Psoas muscle (tissue), 8 donors: Measurements from ENCODE around the gene GID8. TPM values are rescaled to one million over a fixed set of nuclear protein-coding genes. Genes with fewer than 3 reads are reported as not detected.

Experiments
- ATAC-seq, 4 donors: fragments of 200-7000 bp; cut with Tn5 transposase; one replicate each; pipeline ENCODE4 v1.9.1; 2020; ENCODE audit warnings: moderate library complexity in 3 of 4, mild to moderate bottlenecking in 2 of 4
- DNase-seq, 2 donors: peaks; one replicate each; pipeline ENCODE4 v3.0.0-alpha.2; 2020
- H3K27ac ChIP-seq: fragments of 200-600 bp; one replicate; pipeline ENCODE4 v1.8.0; 2022
- H3K27me3 ChIP-seq, 3 donors: fragments of 200-600 bp in 1 of 3; one replicate each; pipeline versions ENCODE4 v1.6.1 to v1.8.0; 2013 to 2022; ENCODE audit warnings: low read length in 2 of 3, mild to moderate bottlenecking in 2 of 3, moderate library complexity in 1 of 3; ENCODE audit not compliant: insufficient read depth in 3 of 3
- H3K36me3 ChIP-seq, 2 donors: fragments of 200-600 bp in 1 of 2; one replicate each; pipeline versions ENCODE4 v1.6.1 to v1.8.0; 2013 to 2022; ENCODE audit warnings: low read depth in 1 of 2, mild to moderate bottlenecking in 1 of 2, moderate library complexity in 1 of 2; ENCODE audit not compliant: insufficient read depth in 1 of 2
- H3K4me1 ChIP-seq: fragments of 200-600 bp; one replicate; pipeline ENCODE4 v1.8.0; 2022
- H3K4me3 ChIP-seq: fragments of 200-600 bp; one replicate; pipeline ENCODE4 v1.8.0; 2022; ENCODE audit warnings: mild to moderate bottlenecking
- H3K9me3 ChIP-seq: fragments of 200-600 bp; one replicate; pipeline ENCODE4 v1.8.0; 2022
- WGBS, 3 donors: extraction: QIAGEN DNeasy Blood & Tissue Kit; methylation state at CpG; one replicate each; pipeline versions ENCODE4 v1.1.6 to v1.1.7; 2013; 5-methylcytosine and 5-hydroxymethylcytosine counted together
- intact Hi-C, 2 donors: fragments of 100-400 bp; cut with DNase I; formaldehyde crosslinking; loops; one replicate each; pipeline versions ENCODE4 v1.11.0 to v1.14.2; 2022
- polyA plus RNA-seq, 3 donors: library from polyadenylated mRNA; stranded (reverse); fragments of 200-250 nt; gene quantifications; one replicate each; pipeline ENCODE4 v1.2.3, GENCODE V29; 2013
- total RNA-seq, 4 donors: library from RNA; stranded (reverse); fragmentation: NEBNext Ultra II Directional in 2 of 4; extraction: Animal tissue kit (Norgen Biotek cat#: 25700) in 2 of 4; gene quantifications; one replicate each; pipeline versions ENCODE4 v1.2.1 to v1.2.4, GENCODE V29; 2021 to 2023
- TF ChIP-seq, protein P1 (sequence below): fragments of 200-600 bp; IDR thresholded peaks from one replicate; pipeline ENCODE4 v1.8.0; 2022; ENCODE audit warnings: antibody characterized with exemption
- donor health status: healthy with polysubstance abuse.
- donor health status: DM: no; HTN: no; CAD: no; lungs with moderate emphysema.
- donor health status: Bipolar disorder and iron deficiency.
- donor health status: healthy.
- donor health status: DM: yes; HTN: yes; CAD: no.
- donor health status: DM: no; HTN: no; CAD: no.
- donor health status: DM: no; HTN: no; CAD: no.
- donor health status: DM: yes; HTN: yes; CAD: no.

The GID8 gene
- total and polyA plus RNA-seq, 7 donors: 7.3 to 15.9 (median 14.2) TPM

DNA sequence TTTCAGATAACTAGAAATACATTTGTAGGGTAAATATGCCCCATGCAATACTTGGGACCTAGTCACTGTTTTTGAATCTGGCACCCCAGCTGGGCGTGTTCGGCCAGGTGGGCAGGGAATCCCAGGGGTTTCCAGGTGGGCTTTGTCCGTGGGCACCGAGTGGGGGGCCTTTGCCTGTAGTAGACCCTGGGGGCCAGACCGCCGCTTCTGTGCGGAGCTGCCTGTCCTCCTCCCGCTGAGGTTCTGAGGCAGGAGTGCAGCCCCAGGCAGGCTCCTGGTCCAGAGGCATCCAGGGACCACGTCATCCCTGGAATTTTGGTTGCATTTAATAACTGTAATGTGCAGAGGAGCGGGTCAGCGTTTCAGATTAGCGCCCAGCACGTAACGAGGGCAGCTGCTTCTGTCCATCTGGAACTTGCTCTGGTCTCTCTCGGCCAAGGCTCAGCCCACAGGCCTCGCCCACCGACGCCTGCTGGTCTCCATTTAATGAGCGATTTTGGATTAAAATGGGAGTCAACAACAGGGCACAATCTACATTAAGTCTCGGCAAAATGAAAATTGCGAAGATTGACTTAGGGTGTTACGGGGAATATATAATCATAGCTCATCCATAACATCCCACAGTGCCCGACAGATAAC, 56.0 kb downstream of the GID8 start:
- H3K4me3 ChIP-seq: no peak overlapping the region
- H3K27me3 ChIP-seq: peaks cover 0 to 71% (median 20%) of the 10 kb centered on the region in 3 donors
- DNase-seq: no peak
- H3K27ac ChIP-seq: no peak overlapping the region
- intact Hi-C loops: no loop called here
- no peaks in the 10 kb centered on the region for H3K36me3 ChIP-seq
- no peaks in the 10 kb centered on the region for H3K9me3 ChIP-seq
- WGBS, 3 donors: 45 to 57% (median 48%) methylated on average over 21 to 23 of the region's 23 CpGs
- H3K4me1 ChIP-seq: no peaks in the 10 kb centered on the region
- TF ChIP-seq, protein P1, sequence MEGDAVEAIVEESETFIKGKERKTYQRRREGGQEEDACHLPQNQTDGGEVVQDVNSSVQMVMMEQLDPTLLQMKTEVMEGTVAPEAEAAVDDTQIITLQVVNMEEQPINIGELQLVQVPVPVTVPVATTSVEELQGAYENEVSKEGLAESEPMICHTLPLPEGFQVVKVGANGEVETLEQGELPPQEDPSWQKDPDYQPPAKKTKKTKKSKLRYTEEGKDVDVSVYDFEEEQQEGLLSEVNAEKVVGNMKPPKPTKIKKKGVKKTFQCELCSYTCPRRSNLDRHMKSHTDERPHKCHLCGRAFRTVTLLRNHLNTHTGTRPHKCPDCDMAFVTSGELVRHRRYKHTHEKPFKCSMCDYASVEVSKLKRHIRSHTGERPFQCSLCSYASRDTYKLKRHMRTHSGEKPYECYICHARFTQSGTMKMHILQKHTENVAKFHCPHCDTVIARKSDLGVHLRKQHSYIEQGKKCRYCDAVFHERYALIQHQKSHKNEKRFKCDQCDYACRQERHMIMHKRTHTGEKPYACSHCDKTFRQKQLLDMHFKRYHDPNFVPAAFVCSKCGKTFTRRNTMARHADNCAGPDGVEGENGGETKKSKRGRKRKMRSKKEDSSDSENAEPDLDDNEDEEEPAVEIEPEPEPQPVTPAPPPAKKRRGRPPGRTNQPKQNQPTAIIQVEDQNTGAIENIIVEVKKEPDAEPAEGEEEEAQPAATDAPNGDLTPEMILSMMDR: no peak
- ATAC-seq: no peak

DNA sequence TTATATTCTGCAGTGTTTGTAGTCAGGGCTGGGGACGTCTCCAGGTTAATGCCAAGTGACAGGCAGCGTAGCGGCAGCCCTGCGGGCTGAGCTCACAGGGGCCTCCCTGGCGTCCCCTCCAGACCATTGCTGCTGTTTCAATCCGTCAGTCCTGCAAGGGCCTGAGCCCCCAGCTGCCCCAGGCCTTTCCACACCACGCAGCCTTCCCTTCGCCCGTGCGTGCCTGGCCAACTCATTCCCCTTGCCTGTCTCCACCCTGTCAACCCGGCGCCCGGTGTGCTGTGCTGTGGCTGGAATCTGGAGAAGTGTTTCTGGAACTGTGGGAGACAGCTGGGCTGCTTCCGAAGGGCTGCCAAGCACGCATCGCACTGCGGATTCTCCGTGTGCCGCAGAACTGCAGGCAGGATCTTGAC, 56.9 kb downstream of the GID8 start:
- H3K4me1 ChIP-seq: no peaks in the 10 kb centered on the region
- H3K36me3 ChIP-seq: no peaks in the 10 kb centered on the region
- peaks cover 0 to 80% (median 27%) of the 10 kb centered on the region in 3 donors for H3K27me3 ChIP-seq
- intact Hi-C loops: no loop called here
- no peak for DNase-seq
- TF ChIP-seq, protein P1: no peak
- H3K27ac ChIP-seq: no peak overlapping the region
- 49 to 59% (median 57%) methylated on average over 19 of the region's 19 CpGs for WGBS, 3 donors
- no peak overlapping the region for H3K4me3 ChIP-seq
- H3K9me3 ChIP-seq: no peaks in the 10 kb centered on the region
- ATAC-seq: no peak

DNA sequence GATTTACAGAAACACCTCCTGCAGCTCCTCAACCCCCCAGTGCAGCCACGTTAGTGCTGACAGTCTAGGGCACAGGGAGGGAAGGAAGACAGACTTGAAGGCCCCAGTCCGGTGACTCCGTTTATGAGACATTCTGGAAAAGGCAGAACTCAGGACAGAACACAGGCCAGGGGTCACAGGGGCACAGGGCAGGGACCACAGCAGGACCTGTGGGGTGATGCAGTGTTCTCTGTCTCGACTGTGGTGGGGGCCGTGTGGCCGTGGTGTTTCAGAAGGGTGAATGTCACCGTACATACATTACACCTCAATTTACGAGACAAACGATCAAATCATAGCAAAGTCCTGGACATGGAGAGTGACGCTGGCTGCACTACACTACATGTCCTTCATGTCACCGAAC, 57.5 kb downstream of the GID8 start:
- DNase-seq (no peak), ATAC-seq (no peak)
- TF ChIP-seq, protein P1: no peak
- H3K36me3 ChIP-seq: no peaks in the 10 kb centered on the region
- H3K4me3 ChIP-seq: no peak overlapping the region
- intact Hi-C loops: no loop called here
- peaks cover 0 to 82% (median 29%) of the 10 kb centered on the region in 3 donors for H3K27me3 ChIP-seq
- 68 to 72% (median 71%) methylated on average over 11 of the region's 11 CpGs for WGBS, 3 donors
- H3K27ac ChIP-seq: no peak overlapping the region
- no peaks in the 10 kb centered on the region for H3K4me1 ChIP-seq
- H3K9me3 ChIP-seq: no peaks in the 10 kb centered on the region

DNA sequence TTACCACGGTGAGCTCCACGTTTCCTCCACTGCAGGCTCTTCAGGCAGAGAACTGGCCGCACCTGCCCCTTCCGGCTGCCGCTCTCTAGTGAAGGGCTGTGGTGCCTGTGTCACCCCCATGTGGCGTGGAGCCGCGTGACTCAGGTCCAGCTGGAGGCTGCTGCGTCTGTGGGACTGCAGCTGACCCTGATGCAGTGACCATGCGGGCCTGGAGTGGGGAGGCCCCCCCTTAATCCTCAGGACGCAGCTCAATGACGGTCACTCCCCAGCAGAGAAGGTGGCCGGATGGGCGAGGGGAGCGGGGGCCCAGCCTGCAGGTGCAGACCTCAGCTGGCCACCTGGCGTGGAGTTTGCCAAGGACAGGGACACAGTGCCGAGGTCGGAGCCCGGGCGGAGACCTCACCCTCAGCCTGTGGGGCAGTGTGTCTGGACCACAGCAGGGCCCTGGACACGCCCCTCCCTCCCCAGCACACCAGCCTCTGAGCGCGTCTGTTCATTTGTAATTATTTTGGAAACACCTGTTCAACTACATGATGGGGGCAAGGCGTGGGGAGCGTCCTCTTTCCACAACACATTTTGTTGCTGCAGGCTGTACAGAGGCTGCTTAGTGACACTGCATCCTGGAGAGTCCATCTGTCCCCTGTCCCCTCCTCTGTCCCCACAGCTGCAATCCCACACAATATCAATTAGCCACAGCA, 58.1 kb downstream of the GID8 start:
- H3K4me3 ChIP-seq: no peak overlapping the region
- no peaks in the 10 kb centered on the region for H3K9me3 ChIP-seq
- 57 to 65% (median 59%) methylated on average over 25 of the region's 25 CpGs for WGBS, 3 donors
- H3K36me3 ChIP-seq: no peaks in the 10 kb centered on the region
- H3K27ac ChIP-seq: no peak overlapping the region
- TF ChIP-seq, protein P1: no peak
- intact Hi-C loops: no loop called here
- ATAC-seq (no peak), DNase-seq (no peak)
- no peaks in the 10 kb centered on the region for H3K4me1 ChIP-seq
- H3K27me3 ChIP-seq: peaks cover 0 to 84% (median 27%) of the 10 kb centered on the region in 3 donors
